SJSA1 (cell line): Measurements from ENCODE around the gene MOV10L1. TPM values are rescaled to one million over a fixed set of nuclear protein-coding genes. Genes with fewer than 3 reads are reported as not detected.
A peak's percentile ranks its signal among the peaks of the same experiment; 100 is the strongest.

Experiments
- DNase-seq, 2 experiments: peaks; one replicate each; pipeline ENCODE4 v3.0.0-alpha.2; 2015 to 2020; ENCODE audit warnings: low spot score in 2 of 2, low read depth in 1 of 2
- H3K27ac ChIP-seq: fragments of 250-450 bp; sonication (Bioruptor Pico); 2 replicates; pipeline ENCODE4 v1.5.1; 2020; ENCODE audit warnings: mild to moderate bottlenecking, moderate library complexity
- H3K27me3 ChIP-seq: fragments of 250-450 bp; sonication (Bioruptor Pico); replicated peaks from 2 replicates; pipeline ENCODE4 v1.5.1; 2020; ENCODE audit warnings: mild to moderate bottlenecking, moderate library complexity
- H3K36me3 ChIP-seq: fragments of 250-450 bp; sonication (Bioruptor Pico); 2 replicates; pipeline ENCODE4 v1.5.1; 2020; ENCODE audit warnings: mild to moderate bottlenecking
- H3K4me1 ChIP-seq: fragments of 250-450 bp; sonication (Bioruptor Pico); replicated peaks from 2 replicates; pipeline ENCODE4 v1.6.1; 2021; ENCODE audit warnings: mild to moderate bottlenecking
- H3K4me3 ChIP-seq: fragments of 250-450 bp; sonication (Bioruptor Pico); 2 replicates; pipeline ENCODE4 v1.5.1; 2020; ENCODE audit warnings: mild to moderate bottlenecking
- H3K9me3 ChIP-seq: fragments of 250-450 bp; sonication (Bioruptor Pico); replicated peaks from 2 replicates; pipeline ENCODE4 v1.5.1; 2020; ENCODE audit warnings: mild to moderate bottlenecking
- total RNA-seq: library from RNA; depleted of rRNA; stranded (reverse); fragments of >200 nt; shearing (Covaris generic); gene quantifications from 2 replicates; pipeline ENCODE4 v1.2.3, GENCODE V29; 2014

MOV10L1 gene
- total RNA-seq, 1 experiment from 2014 or later: 1.7 TPM

DNA sequence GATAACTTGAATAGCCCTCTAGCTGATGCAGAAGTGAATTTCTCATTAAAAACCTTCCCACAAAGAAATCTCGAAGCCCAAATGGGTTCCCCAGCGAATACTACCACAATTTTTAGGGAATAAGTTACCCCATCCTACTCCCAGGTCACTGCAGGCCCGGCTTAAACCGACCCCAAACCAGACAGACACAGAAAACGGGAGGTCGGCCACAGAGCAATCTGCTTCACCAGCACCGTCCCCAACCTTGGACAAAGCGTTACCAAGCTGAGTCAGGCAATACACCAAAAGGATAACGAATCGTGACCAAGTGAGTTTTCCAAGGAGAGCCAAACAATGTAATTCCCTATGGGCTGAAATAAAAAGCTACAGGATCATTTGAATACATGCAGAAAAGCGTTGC lies 575 bp upstream of the MOV10L1 start:
- Histone ChIP-seq H3K9me3 (peaks cover 10% of the 10 kb centered on the region), H3K36me3 (no peaks in the 10 kb centered on the region)

DNA sequence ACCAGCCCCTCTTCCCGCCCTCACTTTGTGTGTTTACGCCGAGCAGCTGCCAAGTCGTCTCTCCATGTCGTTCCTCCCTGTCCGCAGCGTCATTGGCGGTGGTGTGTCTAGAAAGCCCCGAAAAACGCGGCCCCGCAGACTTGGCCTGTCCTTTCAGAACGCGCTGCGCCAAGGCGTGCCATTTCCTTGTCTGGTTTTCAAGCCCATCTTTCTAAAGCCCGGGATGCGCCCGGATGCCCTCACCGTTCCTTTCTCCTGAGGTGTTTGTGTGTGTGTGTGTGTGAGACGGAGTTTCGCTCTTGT lies 557 bp downstream of the MOV10L1 start:
- Histone ChIP-seq H3K27me3 (no peaks in the 10 kb centered on the region; the same call in 1 of the 2 replicates), H3K9me3 (peaks cover 10% of the 10 kb centered on the region), H3K27ac (no peak overlapping the region), H3K4me1 (no peaks in the 10 kb centered on the region), H3K36me3 (no peaks in the 10 kb centered on the region), H3K4me3 (no peak overlapping the region)
- no peak for DNase-seq

More for the DNA sequence above, 575 bp upstream of the MOV10L1 start:
- H3K27ac ChIP-seq: no peak overlapping the region
- no peak for DNase-seq
- no peaks in the 10 kb centered on the region for H3K4me1 ChIP-seq
- H3K27me3 ChIP-seq: no peaks in the 10 kb centered on the region; the same call in 1 of the 2 replicates
- H3K4me3 ChIP-seq: no peak overlapping the region

DNA sequence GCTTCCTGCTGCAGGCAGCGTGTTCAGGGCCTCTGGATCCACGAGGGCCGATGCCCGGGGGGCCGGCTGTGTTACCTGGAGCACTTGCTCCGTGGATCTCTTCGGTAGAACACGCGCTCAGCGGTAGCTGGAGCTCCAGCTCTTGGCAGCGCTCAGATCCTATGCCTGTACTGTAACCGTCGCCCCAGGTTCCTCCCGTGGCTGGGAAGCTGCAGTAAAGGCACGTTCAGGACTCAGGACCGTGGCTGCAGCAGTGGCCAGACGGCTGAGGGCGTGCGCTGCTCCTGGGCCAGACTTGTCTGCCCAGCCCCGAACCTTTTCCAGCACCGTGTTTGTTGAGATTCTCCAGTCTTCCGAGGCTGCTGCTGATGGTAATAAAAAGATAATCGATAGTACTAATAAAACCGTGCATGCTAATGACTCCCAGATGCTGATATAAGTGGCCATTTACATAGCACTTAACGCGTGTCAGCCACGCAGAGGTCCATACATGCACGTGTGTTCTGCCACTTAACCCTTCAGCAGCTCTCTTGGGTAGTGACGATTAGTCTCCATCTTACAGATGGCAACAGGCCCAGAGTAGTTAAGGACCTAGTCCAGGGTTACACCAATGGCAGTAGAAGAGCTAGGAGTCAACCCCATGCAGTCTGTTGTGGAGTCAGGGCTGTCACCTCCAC lies 1.4 kb downstream of the MOV10L1 start:
- Histone ChIP-seq H3K4me1 (no peaks in the 10 kb centered on the region), H3K27me3 (peaks cover 5% of the 10 kb centered on the region), H3K9me3 (peaks cover 10% of the 10 kb centered on the region), H3K36me3 (no peaks in the 10 kb centered on the region), H3K4me3 (no peak overlapping the region), H3K27ac (no peak overlapping the region)
- no peak for DNase-seq

DNA sequence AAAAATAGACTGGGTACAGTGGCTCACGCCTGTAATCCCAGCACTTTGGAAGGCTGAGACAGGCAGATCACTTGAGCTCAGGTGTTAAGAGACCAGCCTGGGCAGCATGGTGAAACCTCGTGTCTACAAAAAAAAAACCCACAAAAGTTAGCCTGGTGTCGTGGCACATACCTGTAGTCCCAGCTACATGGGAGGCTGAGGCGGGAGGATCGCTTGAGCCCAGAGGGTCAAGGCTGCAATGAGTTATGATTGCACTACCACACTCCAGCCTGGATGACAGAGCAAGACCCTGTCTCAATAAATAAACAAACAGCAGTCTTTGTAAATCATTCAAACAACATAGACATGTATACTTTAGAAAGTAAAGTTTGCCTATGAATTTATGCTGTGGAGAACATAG lies 2.5 kb downstream of the MOV10L1 start:
- DNase-seq: no peak
- H3K4me1 ChIP-seq: no peaks in the 10 kb centered on the region
- H3K27ac ChIP-seq: no peak overlapping the region
- H3K4me3 ChIP-seq: no peak overlapping the region
- peaks cover 7% of the 10 kb centered on the region for H3K27me3 ChIP-seq
- no peaks in the 10 kb centered on the region for H3K36me3 ChIP-seq
- H3K9me3 ChIP-seq: peaks cover 7% of the 10 kb centered on the region

DNA sequence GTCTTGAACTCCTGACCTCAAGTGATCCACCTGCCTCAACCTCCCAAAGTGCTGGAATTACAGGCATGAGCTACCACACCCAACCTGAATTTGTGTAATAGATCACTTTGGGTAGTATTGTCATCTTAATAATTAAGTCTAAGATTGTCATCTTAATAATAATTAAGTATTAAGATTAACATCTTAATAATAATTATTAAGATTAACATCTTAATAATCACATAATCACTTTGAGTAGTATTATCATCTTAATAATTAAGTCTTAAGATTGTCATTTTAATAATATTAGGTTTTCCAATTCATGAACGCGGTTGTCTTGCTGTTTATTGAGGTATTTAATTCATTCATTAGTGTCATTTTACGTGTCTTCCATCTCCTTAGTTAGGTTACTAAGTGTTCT lies 8.2 kb downstream of the MOV10L1 start:
- no peak for DNase-seq
- H3K9me3 ChIP-seq: no peaks in the 10 kb centered on the region
- H3K27me3 ChIP-seq: peaks cover 7% of the 10 kb centered on the region; the same call in 1 of the 2 replicates
- H3K4me3 ChIP-seq: no peak overlapping the region
- H3K27ac ChIP-seq: no peak overlapping the region
- H3K36me3 ChIP-seq: no peaks in the 10 kb centered on the region
- no peaks in the 10 kb centered on the region for H3K4me1 ChIP-seq

DNA sequence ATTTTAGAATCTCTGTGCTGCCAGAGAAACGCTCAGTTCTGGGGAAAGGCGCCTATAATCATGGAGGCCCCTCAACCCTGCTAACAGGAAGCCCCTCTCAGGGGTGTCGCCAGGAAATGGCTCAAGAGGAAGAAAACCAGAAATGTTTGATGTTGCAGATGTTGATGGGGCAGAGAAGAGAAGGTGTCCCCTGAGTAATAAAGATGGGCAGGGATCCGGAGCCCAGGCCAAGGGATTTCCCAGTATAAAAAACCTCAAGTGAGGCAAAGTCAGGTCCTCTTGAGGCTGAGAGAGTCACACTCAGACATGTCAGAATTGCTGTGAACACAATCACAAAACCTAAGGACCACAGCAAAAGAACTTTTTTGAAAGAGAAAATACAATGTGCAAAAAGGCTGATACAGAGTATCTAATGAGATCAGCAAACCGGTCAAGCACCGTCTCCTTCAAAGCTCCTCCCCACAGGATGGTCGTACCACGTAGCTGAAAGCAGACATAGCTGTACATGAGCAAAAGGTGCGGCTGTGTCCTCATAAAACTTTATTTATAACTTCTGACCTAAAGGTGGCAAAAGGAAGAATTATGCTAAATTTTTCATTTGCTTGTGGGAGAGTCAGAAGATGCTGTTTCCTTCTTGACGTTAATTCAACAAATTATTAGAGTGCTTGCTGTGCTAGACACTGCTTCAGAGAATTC lies 12.2 kb downstream of the MOV10L1 start:
- no peaks in the 10 kb centered on the region for H3K36me3 ChIP-seq
- no peaks in the 10 kb centered on the region for H3K4me1 ChIP-seq
- H3K27ac ChIP-seq: no peak overlapping the region
- no peaks in the 10 kb centered on the region for H3K27me3 ChIP-seq
- DNase-seq: no peak
- no peak overlapping the region for H3K4me3 ChIP-seq
- no peaks in the 10 kb centered on the region for H3K9me3 ChIP-seq

DNA sequence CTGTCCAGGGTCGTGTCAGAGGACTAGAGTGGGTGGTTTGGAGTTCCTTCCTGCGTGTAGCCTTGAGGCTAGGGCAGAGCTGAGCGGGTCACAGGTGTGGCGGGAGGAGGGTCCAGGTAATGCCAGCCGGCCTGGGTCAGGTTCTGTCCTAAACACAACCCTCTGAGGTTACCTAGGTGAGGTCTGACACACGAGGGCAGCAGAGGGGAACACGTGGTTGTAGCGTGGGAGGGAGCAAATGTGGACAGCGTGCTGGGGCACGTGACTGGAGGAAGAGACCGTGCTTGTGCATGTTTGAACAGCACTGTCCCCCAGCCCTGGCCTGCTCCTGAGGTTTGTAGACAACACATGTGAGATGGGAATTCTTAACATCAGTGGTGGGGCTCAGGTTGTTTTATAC lies 13.1 kb downstream of the MOV10L1 start:
- no peak for DNase-seq

DNA sequence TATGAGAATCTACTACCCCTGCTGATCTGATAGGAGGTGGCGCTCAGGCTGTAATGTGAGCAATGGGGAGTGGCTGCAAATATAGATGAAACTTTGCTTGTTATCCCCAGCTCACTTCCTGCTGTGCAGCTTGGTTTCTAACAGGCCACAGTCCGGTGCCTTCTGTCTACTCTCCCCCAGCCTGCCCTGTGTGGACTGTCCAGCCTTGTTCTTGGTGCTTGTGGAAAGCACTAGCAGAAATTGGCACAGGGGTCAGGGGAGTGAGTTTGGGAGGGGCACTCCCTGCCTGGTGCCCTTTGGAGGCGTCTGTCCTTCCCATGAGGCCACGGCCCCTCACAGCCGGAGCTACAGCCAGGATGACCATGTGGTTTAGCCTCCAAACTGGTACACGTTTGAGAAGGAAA lies 14.3 kb downstream of the MOV10L1 start:
- no peaks in the 10 kb centered on the region for H3K36me3 ChIP-seq
- no peak for DNase-seq
- no peaks in the 10 kb centered on the region for H3K27me3 ChIP-seq
- no peaks in the 10 kb centered on the region for H3K9me3 ChIP-seq
- no peak overlapping the region for H3K4me3 ChIP-seq
- H3K4me1 ChIP-seq: no peaks in the 10 kb centered on the region
- no peak overlapping the region for H3K27ac ChIP-seq

More for the DNA sequence above, 13.1 kb downstream of the MOV10L1 start:
- Histone ChIP-seq H3K4me3 (no peak overlapping the region), H3K9me3 (no peaks in the 10 kb centered on the region), H3K36me3 (no peaks in the 10 kb centered on the region), H3K27ac (no peak overlapping the region), H3K4me1 (no peaks in the 10 kb centered on the region), H3K27me3 (no peaks in the 10 kb centered on the region)

DNA sequence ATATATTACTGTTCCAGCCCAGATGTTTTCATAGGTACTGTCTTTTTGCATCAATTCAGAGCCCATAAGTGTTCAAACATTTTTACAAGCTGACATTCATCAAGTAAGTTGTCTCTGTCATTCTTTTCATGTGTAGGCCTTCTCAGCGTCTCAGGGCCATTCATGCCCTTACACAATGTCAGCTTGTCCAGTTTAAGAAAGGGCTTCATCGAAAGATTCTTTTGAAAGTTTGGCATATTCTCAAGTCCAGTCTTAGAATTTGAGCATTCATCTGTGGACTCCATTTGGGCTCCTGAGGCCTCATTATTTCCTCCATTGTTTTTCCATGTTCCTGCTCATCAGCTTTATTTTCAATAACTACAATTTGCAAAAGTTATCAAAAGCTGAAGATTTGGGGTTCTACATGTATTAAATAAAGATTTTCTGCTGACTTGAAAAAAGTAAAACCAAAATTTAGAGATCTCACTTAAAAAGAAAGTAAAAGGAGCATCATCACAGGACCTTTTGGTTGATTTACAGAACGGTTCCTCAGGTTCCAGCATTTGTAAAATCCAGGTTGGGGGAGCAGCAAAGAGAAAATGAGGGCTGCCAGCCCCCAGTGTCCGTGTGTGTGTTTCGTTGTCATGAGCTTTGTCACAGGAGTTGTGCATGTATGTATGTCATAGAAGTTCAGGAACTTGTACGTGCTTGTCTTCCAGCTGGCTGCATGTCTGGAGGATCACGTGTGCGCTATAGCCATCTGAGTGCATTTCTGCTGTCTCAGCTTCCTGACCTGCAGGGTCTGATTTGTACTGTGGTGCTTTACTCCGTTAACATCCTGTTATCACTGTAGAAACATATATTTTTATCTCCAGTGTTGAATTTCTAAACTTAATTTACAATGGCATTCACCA lies 15.6 kb downstream of the MOV10L1 start:
- no peak for DNase-seq
- Histone ChIP-seq H3K9me3 (no peaks in the 10 kb centered on the region), H3K36me3 (no peaks in the 10 kb centered on the region), H3K4me1 (no peaks in the 10 kb centered on the region), H3K27me3 (no peaks in the 10 kb centered on the region), H3K4me3 (no peak overlapping the region), H3K27ac (no peak overlapping the region)

DNA sequence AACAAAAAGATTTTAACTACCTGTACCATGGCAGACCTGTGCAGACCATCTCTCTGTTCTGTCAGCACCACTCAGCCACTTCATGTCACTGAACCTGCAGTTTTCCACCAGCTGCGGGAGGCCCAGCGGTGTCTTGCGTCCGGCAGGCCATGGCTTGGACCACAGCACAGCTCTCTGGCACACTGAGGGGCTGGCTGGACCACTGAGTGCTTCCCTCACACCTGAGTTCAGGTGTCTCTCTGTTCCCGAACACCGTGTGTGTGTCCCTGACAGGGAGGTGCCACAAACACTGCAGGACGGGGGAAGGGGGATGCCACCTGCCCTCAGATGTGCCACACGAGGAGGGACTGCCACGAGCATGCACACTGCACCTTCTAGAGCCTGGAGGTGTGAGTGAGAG lies 17.7 kb downstream of the MOV10L1 start:
- Histone ChIP-seq H3K4me3 (no peak overlapping the region), H3K4me1 (peaks cover 9% of the 10 kb centered on the region), H3K9me3 (no peaks in the 10 kb centered on the region), H3K27ac (no peak overlapping the region), H3K27me3 (no peaks in the 10 kb centered on the region), H3K36me3 (no peaks in the 10 kb centered on the region)
- peak in 1 of 2 experiments; percentile 26 for DNase-seq

DNA sequence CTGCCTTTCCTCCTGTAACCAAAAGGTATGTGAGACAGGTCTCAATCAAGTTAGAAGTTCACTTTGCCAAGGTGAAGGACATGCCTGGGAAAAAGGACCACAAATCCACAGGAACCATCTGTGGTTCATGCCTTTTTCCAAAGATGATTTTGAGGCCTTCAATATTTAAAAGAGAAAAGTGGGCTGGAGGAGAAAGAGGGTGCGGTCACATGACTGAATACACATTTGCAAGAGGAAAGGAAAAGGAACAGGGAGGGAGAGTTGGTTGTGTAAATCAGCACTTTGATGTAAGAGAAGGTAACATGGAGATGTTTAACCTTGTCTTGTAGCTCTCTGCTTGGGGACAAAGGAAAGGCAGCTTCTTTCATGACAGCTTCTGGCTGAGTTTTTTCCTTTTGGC lies 21.2 kb downstream of the MOV10L1 start:
- H3K36me3 ChIP-seq: no peaks in the 10 kb centered on the region
- no peaks in the 10 kb centered on the region for H3K9me3 ChIP-seq
- peaks cover 40% of the 10 kb centered on the region for H3K4me1 ChIP-seq
- H3K27ac ChIP-seq: no peak overlapping the region
- no peaks in the 10 kb centered on the region for H3K27me3 ChIP-seq
- H3K4me3 ChIP-seq: no peak overlapping the region
- DNase-seq: no peak

DNA sequence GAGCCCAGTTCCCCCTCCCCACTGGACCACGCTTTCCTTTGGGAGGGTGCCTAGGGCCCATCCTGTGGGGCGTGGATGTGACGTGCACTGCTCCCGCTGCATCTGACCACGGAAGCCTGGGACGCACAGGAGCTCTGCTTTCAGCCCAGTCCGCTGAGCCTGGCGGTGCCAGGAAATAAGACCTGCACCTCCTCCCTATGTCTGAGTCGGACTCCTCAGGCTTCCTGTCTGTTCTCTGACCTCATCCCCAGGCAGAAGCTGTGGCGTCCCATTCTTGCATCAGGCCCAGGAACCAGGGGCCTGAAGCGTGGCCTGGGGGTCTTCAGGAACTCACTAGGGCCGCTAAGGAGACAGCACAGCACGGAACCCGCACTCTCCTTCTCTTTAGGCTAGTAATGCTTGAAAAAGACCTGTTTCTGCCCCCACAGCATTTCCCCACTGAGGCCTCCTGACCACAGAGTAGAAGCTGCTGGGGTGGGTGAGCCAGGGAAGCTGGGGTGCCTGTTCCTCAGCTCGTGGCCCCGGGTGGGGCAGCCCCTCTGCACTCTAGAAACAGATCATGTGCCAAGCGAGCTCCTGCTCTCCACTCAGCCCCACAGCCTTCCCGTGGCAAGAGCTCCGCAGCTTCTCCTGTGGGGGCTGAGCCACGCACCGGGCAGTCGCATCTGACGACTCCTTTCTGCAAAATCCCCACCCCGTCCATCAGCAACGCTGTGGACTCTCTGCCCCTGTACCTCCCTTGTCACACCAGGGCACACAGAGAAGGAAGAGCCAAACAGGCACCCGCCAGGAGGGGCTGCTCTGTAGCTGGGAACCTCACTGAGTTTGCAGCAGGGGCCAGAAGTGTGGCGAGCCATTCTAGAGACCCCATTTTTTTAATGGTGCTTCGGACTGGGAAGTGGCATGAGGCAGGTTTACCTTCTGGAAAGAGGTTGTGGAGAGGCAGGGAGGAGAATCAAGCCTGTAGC lies 22.6 kb downstream of the MOV10L1 start:
- no peaks in the 10 kb centered on the region for H3K9me3 ChIP-seq
- peaks cover 40% of the 10 kb centered on the region for H3K4me1 ChIP-seq
- peak overlapping the region; percentile 43; the same call in 1 of the 2 replicates for H3K27ac ChIP-seq
- H3K36me3 ChIP-seq: no peaks in the 10 kb centered on the region
- H3K4me3 ChIP-seq: no peak overlapping the region
- DNase-seq: peak in 1 of 2 experiments; percentile 63
- H3K27me3 ChIP-seq: no peaks in the 10 kb centered on the region
